ENCODE results near the gene SPDYE4.

The SPDYE4 gene

GRCh38 chr17:8708025-8708461, 50.3 kb downstream of the SPDYE4 start:
- no peak for DNase-seq

- no peak for DNase-seq
These were observed 50.9 kb downstream of the SPDYE4 start for GRCh38 chr17:8707332-8708024.

DNA sequence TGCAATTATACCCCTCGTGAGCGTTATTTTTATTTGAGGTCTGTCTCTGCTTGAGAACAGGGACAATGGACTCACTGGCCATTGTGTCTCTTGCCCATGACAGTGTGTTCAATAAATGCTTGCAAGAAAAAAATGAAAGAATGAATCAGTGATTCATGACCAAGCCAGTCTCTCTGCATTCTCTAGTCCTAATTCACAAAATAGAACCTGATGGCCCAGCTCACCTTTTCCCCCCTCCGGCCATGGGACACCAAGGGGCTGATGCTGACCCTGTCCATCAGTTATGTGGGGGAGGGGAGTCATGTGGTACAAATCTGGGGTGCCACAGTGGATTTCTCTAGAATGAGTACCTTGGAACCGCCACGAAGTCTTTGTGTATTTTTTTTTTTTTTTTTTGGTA, 51.9 kb downstream of the SPDYE4 start:
- DNase-seq = no peak

GRCh38 chr17:8705427-8705826, 52.9 kb downstream of the SPDYE4 start:
- no peak for DNase-seq

DNA sequence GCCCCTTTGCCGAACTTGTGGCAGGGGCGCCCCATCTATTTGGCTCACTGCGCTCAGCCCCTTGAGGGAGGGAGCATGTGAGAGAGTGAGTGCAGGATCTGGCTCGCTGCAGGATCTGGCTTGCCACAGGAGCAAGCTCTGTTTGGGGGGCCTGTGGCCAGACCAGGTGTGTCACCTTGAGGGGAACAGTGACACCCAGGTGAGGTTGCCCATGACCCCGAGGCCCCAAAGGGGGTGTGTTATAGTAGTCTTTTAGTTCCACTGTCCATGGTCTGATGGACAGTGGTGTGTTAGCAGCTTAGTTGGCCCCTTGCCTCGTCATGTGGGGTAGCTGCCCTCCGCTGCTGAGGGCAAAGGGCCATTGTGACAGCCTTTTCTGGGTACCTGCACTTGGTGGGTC, 55.3 kb downstream of the SPDYE4 start:
- DNase-seq = no peak

GRCh38 chr17:8701754-8702153, 56.6 kb downstream of the SPDYE4 start:
- no peak for DNase-seq

GRCh38 chr17:8701221-8701620, 57.1 kb downstream of the SPDYE4 start:
- DNase-seq = no peak

All from AML-193 (cell line).